A549 (cell line): ENCODE data around the gene GAA. TPM values are rescaled to one million over a fixed set of nuclear protein-coding genes. Genes with fewer than 3 reads are reported as not detected.

Source experiments
- ATAC-seq, 2 experiments: fragments of 200-7000 bp in 1 of 2; fragments of >200 bp in 1 of 2; cut with Nextera tagmentation in 1 of 2; cut with Tn5 transposase in 1 of 2; 3 replicates each; pipeline versions ENCODE4 v1.8.0 to v1.9.1; 2018 to 2020; ENCODE audit warnings: mild to moderate bottlenecking in 1 of 2, moderate library complexity in 1 of 2
- CTCF ChIA-PET: fragments of 300-600 bp; sonication (Branson Sonifier 250); formaldehyde crosslinking; extraction: SDS; loops from one replicate; lab custom pipeline; 2021; ENCODE audit warnings: antibody characterized with exemption, inconsistent platforms; lab: Yijun Ruan, JAX
- POLR2A ChIA-PET: fragments of 350-600 bp; formaldehyde crosslinking; extraction: SDS; loops from one replicate; lab custom pipeline; 2021; ENCODE audit warnings: antibody characterized with exemption, inconsistent platforms; lab: Yijun Ruan, JAX
- DNase-seq, 2 experiments: peaks; one replicate each; pipeline versions ENCODE4 v3.0.0 to v3.0.0-alpha.2; 2011 to 2016; ENCODE audit warnings: low read depth in 1 of 2, low spot score in 1 of 2
- FAIRE-seq: peaks from 2 replicates; lab custom pipeline; 2011; peaks lifted over from hg19 to GRCh38; lab: Jason Lieb, UNC
- H3K27ac ChIP-seq, 2 experiments: fragments of >200 bp; sonication (Bioruptor Twin); formaldehyde crosslinking; 3 replicates each; pipeline ENCODE4 v1.5.1; 2016 to 2017
- H3K4me1 ChIP-seq: fragments of >200 bp; sonication (Bioruptor Twin); formaldehyde crosslinking; 3 replicates; pipeline ENCODE4 v1.6.1; 2016
- H3K4me2 ChIP-seq: fragments of >200 bp; sonication (Bioruptor Twin); formaldehyde crosslinking; 3 replicates; pipeline ENCODE4 v1.6.1; 2016
- H3K4me3 ChIP-seq: fragments of >200 bp; sonication (Bioruptor Twin); formaldehyde crosslinking; 3 replicates; pipeline ENCODE4 v1.5.1; 2016
- H3K9me3 ChIP-seq: fragments of >200 bp; sonication (Bioruptor Twin); formaldehyde crosslinking; 3 replicates; pipeline ENCODE4 v1.6.1; 2016
- CBX2 ChIP-seq: fragments of 200-600 bp; sonication (generic); IDR thresholded peaks from 2 replicates; pipeline ENCODE4 v1.6.1; 2016; ENCODE audit warnings: low read depth, mild to moderate bottlenecking, borderline replicate concordance
- CHD4 ChIP-seq: fragments of 200-600 bp; sonication (generic); IDR thresholded peaks from 2 replicates; pipeline ENCODE4 v1.6.1; 2016; ENCODE audit warnings: antibody characterized with exemption, mild to moderate bottlenecking, borderline replicate concordance
- EHF ChIP-seq: fragments of 250-450 bp; sonication (Bioruptor Pico); IDR thresholded peaks from 2 replicates; pipeline ENCODE4 v1.5.0; 2020; ENCODE audit warnings: mild to moderate bottlenecking
- ELK1 ChIP-seq: fragments of 150-350 bp; IDR thresholded peaks from 2 replicates; pipeline ENCODE4 v1.6.1; 2014; ENCODE audit warnings: low read depth, mild to moderate bottlenecking, low read length
- EP300 ChIP-seq, 2 experiments: fragments of >200 bp; sonication (Bioruptor Twin); formaldehyde crosslinking; IDR thresholded peaks; 2 replicates in 1 of 2; 3 replicates in 1 of 2; pipeline ENCODE4 v1.6.1; 2016 to 2017
- FOXS1 ChIP-seq: fragments of 250-450 bp; sonication (Bioruptor Pico); IDR thresholded peaks from 2 replicates; pipeline ENCODE4 v1.5.0; 2020; ENCODE audit warnings: mild to moderate bottlenecking, moderate library complexity
- GATA3 ChIP-seq: IDR thresholded peaks from 2 replicates; pipeline ENCODE4 v1.6.1; 2012; ENCODE audit warnings: borderline replicate concordance
- HES2 ChIP-seq: fragments of >200 bp; sonication (Bioruptor Twin); formaldehyde crosslinking; IDR thresholded peaks from 2 replicates; pipeline ENCODE4 v1.6.1; 2016
- HEYL ChIP-seq: fragments of 250-450 bp; sonication (Bioruptor Pico); IDR thresholded peaks from 2 replicates; pipeline ENCODE4 v1.8.0; 2021; ENCODE audit warnings: mild to moderate bottlenecking, moderate library complexity
- HOXA7 ChIP-seq: fragments of 250-450 bp; sonication (Bioruptor Pico); IDR thresholded peaks from 2 replicates; pipeline ENCODE4 v1.5.0; 2020; ENCODE audit warnings: mild to moderate bottlenecking, moderate library complexity
- KDM1A ChIP-seq: fragments of 200-600 bp; sonication (generic); IDR thresholded peaks from 2 replicates; pipeline ENCODE4 v1.6.1; 2016; ENCODE audit warnings: low read depth, mild to moderate bottlenecking
- KDM5A ChIP-seq: fragments of 200-600 bp; sonication (generic); IDR thresholded peaks from 2 replicates; pipeline ENCODE4 v1.6.1; 2016; ENCODE audit warnings: antibody characterized with exemption, mild to moderate bottlenecking
- MAX ChIP-seq: IDR thresholded peaks from 2 replicates; pipeline ENCODE4 v1.6.1; 2012
- MYC ChIP-seq: IDR thresholded peaks from 2 replicates; pipeline ENCODE4 v1.6.1; 2012; ENCODE audit warnings: mild to moderate bottlenecking, inconsistent platforms, low read length, improper control_type of control experiment, borderline replicate concordance
- NPAS2 ChIP-seq: fragments of 250-450 bp; sonication (Bioruptor Pico); IDR thresholded peaks from 2 replicates; pipeline ENCODE4 v1.8.0; 2022; ENCODE audit warnings: mild to moderate bottlenecking, moderate library complexity, borderline replicate concordance
- NR3C1 ChIP-seq: fragments of >200 bp; sonication (Bioruptor Twin); formaldehyde crosslinking; IDR thresholded peaks from 3 replicates; pipeline ENCODE4 v1.6.1; 2017
- PBX3 ChIP-seq: IDR thresholded peaks from 2 replicates; pipeline ENCODE4 v1.6.1; 2012
- RAD21 ChIP-seq, 2 experiments: fragments of >200 bp in 1 of 2; sonication (Bioruptor Twin) in 1 of 2; formaldehyde crosslinking in 1 of 2; IDR thresholded peaks in 1 of 2; conservative IDR thresholded peaks in 1 of 2; 2 replicates in 1 of 2; 3 replicates in 1 of 2; pipeline ENCODE4 v1.6.1; 2012 to 2018; ENCODE audit warnings: inconsistent platforms in 1 of 2
- REST ChIP-seq: fragments of 200-600 bp; sonication (generic); IDR thresholded peaks from 2 replicates; pipeline ENCODE4 v1.6.1; 2016; ENCODE audit warnings: antibody characterized with exemption, mild to moderate bottlenecking, moderate library complexity
- USF2 ChIP-seq: fragments of 450-650 bp; IDR thresholded peaks from 2 replicates; pipeline ENCODE4 v1.6.1; 2014; ENCODE audit warnings: antibody characterized with exemption
- ZC3H11A ChIP-seq: fragments of 450-650 bp; IDR thresholded peaks from 2 replicates; pipeline ENCODE4 v1.6.1; 2014; ENCODE audit warnings: antibody characterized with exemption, mild to moderate bottlenecking
- ZSCAN20 ChIP-seq: fragments of 250-450 bp; sonication (Bioruptor Pico); IDR thresholded peaks from 2 replicates; pipeline ENCODE4 v1.8.0; 2022; ENCODE audit warnings: mild to moderate bottlenecking, moderate library complexity
- WGBS: methylation state at CpG from one replicate; pipeline ENCODE4 v1.1.6; 2017; ENCODE audit errors: missing lambda C conversion rate; 5-methylcytosine and 5-hydroxymethylcytosine counted together
- polyA plus RNA-seq, 4 experiments: library from polyadenylated mRNA; depleted of rRNA in 3 of 4; stranded (reverse); fragments of >200 nt; fragmentation: RNase III in 1 of 4; extraction: RNeasy Plus Mini Kit Qiagen cat#74134 plus additional on column Dnase treatment in 1 of 4; gene quantifications; 2 replicates in 3 of 4; 3 replicates in 1 of 4; pipeline ENCODE4 v1.2.3, GENCODE V29; 2011 to 2017

GAA gene
- polyA plus RNA-seq, 2 of the 4 experiments (the other 2 are of a cell fraction), result 5.7 to 47.4 TPM

- peaks cover 6% of the 10 kb centered on the region for H3K4me1 ChIP-seq
- ChIA-PET POLR2A (no interaction called here), CTCF (interaction anchor here (1.2 to 2.0 kb wide), 3 partner anchors 12 to 87 kb away, joined by 4 to 7 read pairs (median 6); no protein-coding TSS in a partner anchor)
- H3K27ac ChIP-seq, result no peak overlapping the region
- H3K9me3 ChIP-seq, result no peaks in the 10 kb centered on the region
- FAIRE-seq (no peak), DNase-seq (no peak), ATAC-seq (no peak)
- no peak overlapping the region for H3K4me2 ChIP-seq
- TF ChIP-seq HOXA7 (CRISPR knock-in tag), result no peak
- TF ChIP-seq NR3C1, result no peak
- TF ChIP-seq MAX, result no peak
- no peak for TF ChIP-seq GATA3
- no peak for TF ChIP-seq KDM5A
- TF ChIP-seq HES2, result no peak
- TF ChIP-seq PBX3, result no peak
- no peak for TF ChIP-seq REST
- TF ChIP-seq ELK1, result no peak
- no peak for TF ChIP-seq KDM1A
- no peak for TF ChIP-seq CHD4
- H3K4me3 ChIP-seq, result no peak overlapping the region
- WGBS, result 69% methylated on average over 5 of the region's 5 CpGs
Observed at GRCh38 chr17:80151333-80151732, 50.0 kb downstream of the GAA start.

GRCh38 chr17:80152081-80152702 is 50.8 kb downstream of the GAA start:
- DNase-seq, result no peak

More at GRCh38 chr17:80152081-80152702, 50.8 kb downstream of the GAA start:
- ATAC-seq (no peak), FAIRE-seq (no peak)
- H3K4me1 ChIP-seq, result peaks cover 6% of the 10 kb centered on the region
- H3K4me3 ChIP-seq, result no peak overlapping the region
- H3K9me3 ChIP-seq, result no peaks in the 10 kb centered on the region
- WGBS, result 75% methylated on average over 11 of the region's 11 CpGs
- no peak for TF ChIP-seq NPAS2 (CRISPR knock-in tag)
- no peak for TF ChIP-seq ZC3H11A
- no peak for TF ChIP-seq EP300 (IDR thresholded peaks at IDR 0.05)
- TF ChIP-seq RAD21 (conservative IDR thresholded peaks at IDR 0.05 in 1 of 2, IDR thresholded peaks at IDR 0.05 in 1 of 2), result no peak
- no peak for TF ChIP-seq EHF (CRISPR knock-in tag)
- TF ChIP-seq USF2, result no peak
- TF ChIP-seq HEYL (CRISPR knock-in tag), result no peak
- TF ChIP-seq ZSCAN20 (CRISPR knock-in tag), result no peak
- no peak for TF ChIP-seq MYC
- no peak for TF ChIP-seq KDM5A
- no peak for TF ChIP-seq CBX2
- no peak for TF ChIP-seq HES2
- TF ChIP-seq FOXS1, result no peak
- no peak for TF ChIP-seq NR3C1
- TF ChIP-seq, all 56 proteins: peak for 0
- ChIA-PET CTCF (interaction anchor here (0.6 to 1.9 kb wide), 3 partner anchors 11 to 70 kb away, joined by 4 to 7 read pairs (median 5); no protein-coding TSS in a partner anchor), POLR2A (no interaction called here)
- no peak overlapping the region for H3K27ac ChIP-seq
- no peak overlapping the region for H3K4me2 ChIP-seq
